Gastrocnemius medialis (tissue), 4 donors: Measurements from ENCODE around the gene GRK4.

Experiments
- CTCF ChIP-seq, 5 experiments: fragments of 450-650 bp in 3 of 5; fragments of 200-600 bp in 2 of 5; sonication (generic) in 2 of 5; IDR thresholded peaks in 4 of 5; conservative IDR thresholded peaks in 1 of 5; 1 replicate in 4 of 5; 2 replicates in 1 of 5; pipeline ENCODE4 v1.5.1; 2016 to 2019; ENCODE audit warnings: antibody characterized with exemption in 5 of 5, mild to moderate bottlenecking in 3 of 5, moderate library complexity in 3 of 5
- POLR2A ChIP-seq, 2 donors: fragments of 450-650 bp; IDR thresholded peaks; one replicate each; pipeline ENCODE4 v1.6.1; 2017; ENCODE audit warnings: antibody characterized with exemption in 2 of 2, mild to moderate bottlenecking in 2 of 2, moderate library complexity in 2 of 2

DNA sequence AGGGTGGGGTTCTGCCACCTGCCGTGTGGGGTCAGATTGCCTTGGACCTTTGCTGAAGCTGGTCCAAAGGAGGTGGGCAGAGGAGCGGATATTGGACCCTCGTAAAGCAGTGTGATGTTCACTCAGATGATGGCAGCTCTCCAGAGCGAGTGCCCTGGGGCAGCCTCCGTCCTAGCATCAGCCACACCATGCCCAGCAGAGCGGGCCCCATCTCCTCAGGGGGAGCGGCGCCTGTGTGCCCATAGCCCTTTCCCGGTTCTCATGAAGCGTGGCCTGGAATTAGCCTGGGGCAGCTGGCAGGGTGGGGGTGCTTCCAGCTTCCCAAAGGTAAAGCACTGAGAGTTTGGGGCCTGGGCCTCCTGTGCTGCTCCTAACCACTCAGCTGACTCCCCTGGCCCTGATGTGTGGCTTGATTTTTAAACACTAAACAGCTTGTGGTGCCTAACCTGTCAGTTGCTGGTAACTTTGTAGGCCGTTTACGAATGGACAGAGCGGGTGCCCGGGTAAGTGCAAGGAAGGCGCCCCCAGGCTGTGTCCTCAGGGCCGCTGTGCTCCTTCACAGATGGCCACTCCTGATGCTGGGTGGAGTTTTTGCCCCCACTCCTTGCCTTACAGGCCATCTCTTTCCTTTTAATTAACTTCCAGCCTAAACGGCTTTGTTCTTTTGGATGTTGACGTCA is 36.2 kb upstream of the GRK4 start:
- no peak for TF ChIP-seq POLR2A (IDR thresholded peaks at IDR 0.05)
- TF ChIP-seq CTCF (IDR thresholded peaks at IDR 0.05 in 4 of 5, conservative IDR thresholded peaks at IDR 0.05 in 1 of 5): no peak
